Measurements from ENCODE around the gene TTC12.

GRCh38 chr11:113293936-113294335, 20.4 kb upstream of the TTC12 start:
- TF ChIP-seq POLR2A (IDR thresholded peaks at IDR 0.05; ENCODE audit: low read depth, low read length) (no peak), TAF1 (IDR thresholded peaks at IDR 0.05; ENCODE audit: low read depth, low read length) (no peak), POLR2AphosphoS5 (IDR thresholded peaks at IDR 0.05; ENCODE audit: low read depth, low read length) (no peak), PAX5 (IDR thresholded peaks at IDR 0.05; ENCODE audit: insufficient read depth, low read length, severe bottlenecking) (no peak), SPI1 (IDR thresholded peaks at IDR 0.05; ENCODE audit: low read depth, low read length) (no peak)

Data from GM12891 (cell line).